ENCODE measurements around the gene HMCN2. TPM values are rescaled to one million over a fixed set of nuclear protein-coding genes. Genes with fewer than 3 reads are reported as not detected.

The HMCN2 gene
- total RNA-seq, 4 donors from 2014 or later, result 9.6 to 21.1 (median 15.5) TPM

- no peak for TF ChIP-seq POLR2A (IDR thresholded peaks at IDR 0.05)
- no peak for TF ChIP-seq EP300 (IDR thresholded peaks at IDR 0.05)
- TF ChIP-seq POLR2AphosphoS5 (IDR thresholded peaks at IDR 0.05), result no peak
- TF ChIP-seq CTCF (IDR thresholded peaks at IDR 0.05), result no peak
- H3K27ac ChIP-seq, result no peak overlapping the region
- H3K4me1 ChIP-seq, result no peaks in the 10 kb centered on the region
- peaks cover 0 to 50% of the 10 kb centered on the region in 2 donors for H3K36me3 ChIP-seq
- no peak overlapping the region for H3K4me3 ChIP-seq
- 80 to 83% methylated on average over 3 to 6 of the region's 6 CpGs for WGBS, 2 donors (ENCODE audit: low coverage in 1 of 2)
- no peak for ATAC-seq
- no peaks in the 10 kb centered on the region for H3K27me3 ChIP-seq
- no peaks in the 10 kb centered on the region for H3K9me3 ChIP-seq
These were observed 115.4 kb downstream of the HMCN2 start for GRCh38 chr9:130380920-130381469.

GRCh38 chr9:130381660-130382059, 116.1 kb downstream of the HMCN2 start:
- ATAC-seq, result no peak
- Histone ChIP-seq H3K36me3 (peaks cover 0 to 50% of the 10 kb centered on the region in 2 donors), H3K9me3 (no peaks in the 10 kb centered on the region), H3K4me3 (no peak overlapping the region), H3K4me1 (no peaks in the 10 kb centered on the region), H3K27me3 (no peaks in the 10 kb centered on the region), H3K27ac (no peak overlapping the region)
- TF ChIP-seq CTCF (IDR thresholded peaks at IDR 0.05) (no peak), POLR2AphosphoS5 (IDR thresholded peaks at IDR 0.05) (no peak), POLR2A (IDR thresholded peaks at IDR 0.05) (no peak), EP300 (IDR thresholded peaks at IDR 0.05) (no peak)
- WGBS, 2 donors (ENCODE audit: low coverage in 1 of 2), result no CpG with 5 or more reads among the region's 8 CpGs

- Histone ChIP-seq H3K27me3 (no peaks in the 10 kb centered on the region), H3K4me3 (no peak overlapping the region), H3K36me3 (peaks cover 0 to 52% of the 10 kb centered on the region in 2 donors), H3K9me3 (no peaks in the 10 kb centered on the region), H3K27ac (no peak overlapping the region), H3K4me1 (no peaks in the 10 kb centered on the region)
- ATAC-seq, result no peak
- WGBS, 2 donors (ENCODE audit: low coverage in 1 of 2), result 60% methylated on average over 1 of the region's 18 CpGs; no CpG with 5 or more reads in 1 of the 2 donors
- TF ChIP-seq CTCF (IDR thresholded peaks at IDR 0.05) (no peak), POLR2AphosphoS5 (IDR thresholded peaks at IDR 0.05) (no peak)
These were observed 116.5 kb downstream of the HMCN2 start for GRCh38 chr9:130382096-130382495.

GRCh38 chr9:130382636-130383349, 117.2 kb downstream of the HMCN2 start:
- Histone ChIP-seq H3K36me3 (peaks cover 0 to 54% of the 10 kb centered on the region in 2 donors), H3K9me3 (no peaks in the 10 kb centered on the region), H3K27me3 (no peaks in the 10 kb centered on the region), H3K4me3 (no peak overlapping the region), H3K4me1 (no peaks in the 10 kb centered on the region), H3K27ac (no peak overlapping the region)
- TF ChIP-seq CTCF (IDR thresholded peaks at IDR 0.05) (no peak), EP300 (IDR thresholded peaks at IDR 0.05) (no peak), POLR2AphosphoS5 (IDR thresholded peaks at IDR 0.05) (no peak), POLR2A (IDR thresholded peaks at IDR 0.05) (no peak)
- ATAC-seq, result no peak
- no CpG with 5 or more reads among the region's 20 CpGs for WGBS, 2 donors (ENCODE audit: low coverage in 1 of 2)

- Histone ChIP-seq H3K4me3 (no peak overlapping the region), H3K36me3 (peaks cover 0 to 56% of the 10 kb centered on the region in 2 donors), H3K27ac (no peak overlapping the region), H3K4me1 (no peaks in the 10 kb centered on the region), H3K9me3 (no peaks in the 10 kb centered on the region), H3K27me3 (no peaks in the 10 kb centered on the region)
- TF ChIP-seq POLR2AphosphoS5 (IDR thresholded peaks at IDR 0.05), result no peak
- TF ChIP-seq POLR2A (IDR thresholded peaks at IDR 0.05), result no peak
- TF ChIP-seq EP300 (IDR thresholded peaks at IDR 0.05), result no peak
- TF ChIP-seq CTCF (IDR thresholded peaks at IDR 0.05), result no peak
- no peak for ATAC-seq
- WGBS, 2 donors (ENCODE audit: low coverage in 1 of 2), result no CpG with 5 or more reads among the region's 8 CpGs
These were observed 117.8 kb downstream of the HMCN2 start for GRCh38 chr9:130383350-130383715.
